DMS153 treated with DMSO at 0.1 percent for 48 hours (cell line): Measurements from ENCODE around the gene SOX9.
"Not testable (repeated sequence)": the region's sequence is repeated elsewhere in the genome, so short reads cannot be mapped to it uniquely, and the experiment has no call there.

Experiments
- DNase-seq: peaks from one replicate; lab custom pipeline; 2025; ENCODE audit not compliant: unreplicated experiment; lab: John Stamatoyannopoulos, UW

The SOX9 gene

DNA sequence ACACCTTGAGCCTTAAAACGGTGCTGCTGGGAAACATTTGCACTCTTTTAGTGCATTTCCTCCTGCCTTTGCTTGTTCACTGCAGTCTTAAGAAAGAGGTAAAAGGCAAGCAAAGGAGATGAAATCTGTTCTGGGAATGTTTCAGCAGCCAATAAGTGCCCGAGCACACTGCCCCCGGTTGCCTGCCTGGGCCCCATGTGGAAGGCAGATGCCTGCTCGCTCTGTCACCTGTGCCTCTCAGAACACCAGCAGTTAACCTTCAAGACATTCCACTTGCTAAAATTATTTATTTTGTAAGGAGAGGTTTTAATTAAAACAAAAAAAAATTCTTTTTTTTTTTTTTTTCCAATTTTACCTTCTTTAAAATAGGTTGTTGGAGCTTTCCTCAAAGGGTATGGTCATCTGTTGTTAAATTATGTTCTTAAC, 4.4 kb downstream of the SOX9 start:
- DNase-seq = no peak

DNA sequence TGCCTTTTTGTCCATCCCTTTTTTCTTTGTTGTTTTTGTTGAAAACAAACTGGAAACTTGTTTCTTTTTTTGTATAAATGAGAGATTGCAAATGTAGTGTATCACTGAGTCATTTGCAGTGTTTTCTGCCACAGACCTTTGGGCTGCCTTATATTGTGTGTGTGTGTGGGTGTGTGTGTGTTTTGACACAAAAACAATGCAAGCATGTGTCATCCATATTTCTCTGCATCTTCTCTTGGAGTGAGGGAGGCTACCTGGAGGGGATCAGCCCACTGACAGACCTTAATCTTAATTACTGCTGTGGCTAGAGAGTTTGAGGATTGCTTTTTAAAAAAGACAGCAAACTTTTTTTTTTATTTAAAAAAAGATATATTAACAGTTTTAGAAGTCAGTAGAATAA, 4.9 kb downstream of the SOX9 start:
- DNase-seq = no peak

DNA sequence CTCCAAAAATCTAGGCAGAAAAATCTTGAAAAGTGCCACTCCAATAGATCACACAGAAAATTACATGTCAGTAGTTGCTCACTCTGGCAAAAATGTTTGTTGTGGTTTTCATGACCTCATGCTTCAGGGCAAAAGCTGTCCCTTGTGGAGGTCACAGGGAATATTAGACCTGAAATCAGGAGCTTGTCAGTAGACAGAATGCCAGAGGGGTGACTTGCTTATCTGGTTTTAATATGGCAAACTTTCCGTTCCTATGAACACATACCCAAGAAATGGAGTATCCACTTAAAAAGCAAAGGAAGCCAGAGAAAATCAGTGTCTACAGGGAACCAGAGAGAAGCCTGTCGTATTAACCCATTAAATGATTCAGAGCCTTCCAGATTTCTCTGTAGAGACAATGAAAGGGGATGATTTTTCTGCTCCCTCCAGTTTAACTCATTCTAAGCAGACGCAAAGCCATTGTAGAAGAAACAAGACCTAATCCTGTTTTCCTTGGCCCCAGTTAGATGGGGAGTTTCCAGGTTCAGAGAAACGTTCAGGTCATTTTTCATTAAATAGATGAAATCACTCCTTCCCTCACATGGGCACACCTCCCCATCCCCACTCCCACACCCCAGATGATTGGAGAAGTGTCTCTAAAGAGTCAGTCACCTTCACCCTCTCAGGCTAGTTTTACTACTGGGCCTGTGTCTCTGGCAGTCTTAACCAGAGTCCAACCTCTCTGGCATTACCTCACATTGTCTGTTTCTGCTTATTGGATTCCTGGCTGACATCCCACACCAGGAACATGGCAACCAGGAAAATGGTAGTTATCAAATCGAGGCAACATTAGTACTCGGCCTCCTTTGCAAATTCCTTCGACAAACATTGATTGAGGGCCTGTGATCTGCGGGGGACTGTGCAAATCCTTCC, 6.0 kb downstream of the SOX9 start:
- DNase-seq = no peak

DNA sequence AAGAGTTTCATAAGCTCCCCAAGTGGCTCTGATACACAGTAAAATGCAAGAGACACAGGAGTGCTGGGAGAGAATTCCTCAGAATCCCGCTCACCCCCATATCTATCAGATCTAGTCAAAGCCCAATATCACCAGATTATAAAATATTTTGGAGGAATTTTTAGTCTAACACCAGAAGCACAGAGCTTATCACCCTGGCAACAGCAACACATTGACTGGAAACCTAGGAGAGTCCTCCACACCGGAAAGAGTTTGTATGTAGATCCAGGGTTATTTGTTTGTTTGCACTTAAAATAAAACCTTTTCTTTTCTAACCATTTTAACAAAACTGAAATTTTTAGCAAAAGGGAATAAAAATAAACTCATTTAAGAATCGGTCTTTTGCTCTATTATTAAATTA, 7.2 kb downstream of the SOX9 start:
- DNase-seq = no peak

DNA sequence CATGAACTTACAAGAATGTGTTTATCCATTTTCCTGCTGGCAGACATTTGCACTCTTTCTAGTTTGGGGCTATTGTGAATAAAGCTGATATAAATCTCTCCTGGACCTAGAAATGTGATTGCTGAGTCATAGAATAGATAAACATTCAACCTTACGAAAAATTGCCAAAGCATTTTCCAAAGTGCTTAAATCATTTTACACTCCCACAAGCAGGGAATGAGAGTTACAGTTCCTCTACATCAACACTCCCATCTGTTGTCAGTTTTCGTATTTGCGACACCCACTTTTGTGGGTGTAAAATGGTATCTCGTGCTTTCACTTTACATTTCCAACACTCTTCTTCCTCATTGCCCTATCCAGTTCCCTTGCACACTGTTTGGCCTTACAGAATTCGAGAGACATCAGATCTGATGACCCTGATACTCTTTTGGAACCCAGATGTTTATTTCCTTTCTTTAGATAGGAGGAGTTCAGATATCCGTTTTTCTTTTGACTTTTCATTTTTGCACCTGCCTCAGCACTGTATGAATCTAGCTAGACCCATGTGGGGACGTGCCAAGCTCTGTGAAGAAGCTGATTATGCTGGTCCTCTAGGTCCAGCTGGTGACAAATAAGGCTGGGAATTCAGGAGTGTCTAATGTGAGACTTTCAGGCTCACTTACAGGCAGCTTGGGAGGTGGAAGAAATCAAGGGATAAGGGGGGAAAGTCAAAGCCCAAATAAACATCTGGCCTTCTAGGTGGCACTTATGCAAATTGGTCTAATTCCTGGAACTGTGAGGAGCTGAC, 14.0 kb downstream of the SOX9 start:
- no peak for DNase-seq

DNA sequence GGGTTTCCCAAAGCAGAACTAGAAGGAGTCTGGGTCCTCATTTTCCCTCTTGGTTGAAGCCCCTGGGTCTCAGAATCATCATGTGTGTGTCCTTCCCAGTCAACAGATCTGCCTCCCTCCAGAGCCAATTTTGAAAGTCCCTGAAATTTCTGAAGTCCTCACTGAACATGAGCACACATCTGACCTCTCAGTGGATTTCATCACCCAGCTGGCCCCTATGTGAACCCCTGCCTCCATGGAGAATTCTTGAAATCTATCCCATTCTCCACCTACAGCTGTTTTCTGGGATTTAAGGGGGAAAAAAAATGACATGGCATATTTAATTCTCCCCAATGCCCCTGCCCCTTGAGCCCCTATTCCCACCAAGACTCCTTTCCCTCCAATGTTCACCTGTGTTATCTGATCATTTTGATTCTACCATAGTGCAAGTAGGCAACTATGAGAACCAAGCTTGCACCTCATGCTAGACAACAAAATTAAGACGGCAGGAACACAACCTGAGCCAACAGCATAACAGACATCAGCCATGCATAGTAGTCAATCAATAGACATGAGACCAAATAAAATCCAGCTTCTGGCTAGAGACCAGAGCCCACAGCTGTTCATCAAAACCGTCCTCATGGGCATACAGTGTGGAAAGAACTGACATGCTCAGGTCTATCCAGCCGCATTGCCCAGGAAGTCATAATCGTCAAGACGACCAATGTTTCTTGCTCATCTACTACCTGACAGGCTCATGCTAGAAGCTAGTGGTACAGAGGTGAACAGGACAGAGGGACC, 14.9 kb downstream of the SOX9 start:
- DNase-seq = no peak

DNA sequence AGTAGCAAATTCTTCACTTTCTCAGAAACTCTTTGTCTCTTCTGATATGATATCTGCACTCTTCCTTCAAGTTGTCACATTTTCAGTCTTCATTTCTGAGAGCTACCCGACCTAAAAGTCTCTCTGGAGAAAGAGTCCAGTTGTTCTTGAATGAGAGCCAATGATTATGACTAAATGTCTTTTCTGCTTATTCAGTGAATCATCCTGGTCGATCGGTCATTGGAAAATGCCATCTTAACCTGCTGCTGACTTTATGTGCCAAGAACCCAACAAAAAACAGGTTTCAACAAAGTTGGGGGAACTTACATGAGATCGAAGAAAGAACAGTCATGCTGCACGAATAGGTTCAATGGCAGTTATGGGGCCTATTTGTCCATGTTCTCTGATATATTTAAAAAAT, 15.9 kb downstream of the SOX9 start:
- no peak for DNase-seq

DNA sequence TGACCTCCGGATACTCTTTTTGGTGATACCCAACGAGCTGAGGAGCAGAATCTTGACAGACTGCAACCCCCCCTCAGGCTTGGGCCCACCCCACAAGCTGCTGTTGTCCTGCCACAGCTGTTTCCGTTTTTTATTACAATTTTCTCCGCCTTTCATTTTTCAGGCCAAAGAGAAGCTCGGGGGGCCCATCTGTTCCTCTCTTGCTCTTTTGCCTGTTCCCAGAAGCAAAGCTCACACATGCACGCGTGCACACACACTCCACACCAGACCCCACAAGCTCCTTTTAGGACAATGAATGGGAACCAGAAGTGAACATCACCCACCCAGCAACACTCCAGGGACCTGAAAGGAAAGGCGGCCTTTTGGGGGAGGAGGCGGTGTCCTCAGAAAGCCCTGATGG, 16.3 kb downstream of the SOX9 start:
- DNase-seq = no peak

DNA sequence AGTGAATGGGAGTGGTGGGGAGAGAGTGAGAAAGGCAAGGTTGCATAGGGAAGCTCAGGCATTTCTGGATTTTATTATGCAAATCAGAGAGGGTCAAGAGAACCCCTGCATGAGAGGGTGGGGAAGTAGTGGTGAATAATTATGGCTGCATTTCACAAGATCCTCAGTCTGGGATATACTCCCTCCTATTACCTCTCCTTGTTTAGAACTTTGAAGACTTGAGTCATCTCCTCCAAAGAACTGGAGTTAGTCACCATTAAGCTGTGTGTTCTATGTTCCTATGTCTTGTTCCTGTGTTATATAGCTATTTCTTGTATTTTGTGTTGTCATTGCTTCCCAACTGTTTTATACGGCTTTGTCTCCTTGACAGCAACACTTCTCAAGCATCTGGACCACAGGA, 18.4 kb downstream of the SOX9 start:
- no peak for DNase-seq

DNA sequence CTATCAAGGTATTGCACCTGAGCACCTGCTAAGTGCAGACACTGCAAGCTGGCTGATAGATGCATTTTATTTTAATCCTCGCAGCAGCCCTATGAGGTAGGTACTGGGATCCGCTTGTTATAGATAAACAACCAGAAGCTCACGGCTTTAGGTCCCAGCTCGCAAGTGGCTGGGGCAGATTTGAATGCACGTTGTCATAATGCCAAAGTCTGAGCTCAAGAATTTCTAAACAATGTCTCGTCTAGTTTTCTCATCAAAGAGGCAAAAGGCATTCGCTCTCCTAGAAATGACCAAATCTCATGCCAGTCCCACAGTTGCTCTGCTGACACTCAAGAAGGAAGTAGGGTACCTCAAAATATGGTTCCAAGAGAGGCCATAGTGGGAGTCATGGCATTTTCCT, 20.5 kb downstream of the SOX9 start:
- DNase-seq = no peak

DNA sequence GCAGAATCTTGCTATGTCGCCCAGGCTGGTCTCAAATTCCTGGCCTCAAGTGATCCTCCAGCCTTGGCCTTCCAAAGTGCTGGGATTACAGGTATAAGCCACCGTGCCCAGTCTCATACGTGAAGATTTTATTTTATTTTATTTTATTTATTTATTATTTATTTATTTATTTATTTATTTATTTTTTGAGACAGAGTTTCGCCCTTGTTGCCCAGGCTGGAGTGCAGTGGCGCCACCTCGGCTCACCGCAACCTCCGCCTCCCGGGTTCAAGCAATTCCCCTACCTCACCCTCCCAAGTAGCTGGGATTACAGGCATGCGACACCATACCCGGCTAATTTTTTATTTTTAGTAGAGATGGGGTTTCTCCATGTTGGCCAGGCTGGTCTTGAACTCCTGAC, 21.3 kb downstream of the SOX9 start:
- not testable (repeated sequence) for DNase-seq

DNA sequence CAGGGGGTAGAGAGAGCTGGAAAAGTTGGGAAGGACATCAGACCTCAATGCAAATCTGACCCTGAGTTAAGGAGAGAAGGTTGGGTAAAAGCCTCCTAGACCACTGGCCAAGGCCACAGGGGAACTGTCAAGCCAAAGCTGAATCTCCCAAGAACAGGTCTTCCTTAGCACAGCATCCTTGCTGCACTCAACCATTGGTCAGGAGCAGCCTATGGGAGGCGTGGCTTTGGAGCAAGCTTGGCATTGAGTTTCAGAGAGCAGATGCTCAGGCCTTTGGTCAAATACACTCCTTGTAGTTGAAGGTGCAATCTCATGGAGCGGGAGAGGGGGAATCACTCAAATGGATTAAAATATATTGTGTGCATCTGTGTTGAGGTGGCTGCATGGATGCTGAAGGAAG, 21.8 kb downstream of the SOX9 start:
- no peak for DNase-seq

DNA sequence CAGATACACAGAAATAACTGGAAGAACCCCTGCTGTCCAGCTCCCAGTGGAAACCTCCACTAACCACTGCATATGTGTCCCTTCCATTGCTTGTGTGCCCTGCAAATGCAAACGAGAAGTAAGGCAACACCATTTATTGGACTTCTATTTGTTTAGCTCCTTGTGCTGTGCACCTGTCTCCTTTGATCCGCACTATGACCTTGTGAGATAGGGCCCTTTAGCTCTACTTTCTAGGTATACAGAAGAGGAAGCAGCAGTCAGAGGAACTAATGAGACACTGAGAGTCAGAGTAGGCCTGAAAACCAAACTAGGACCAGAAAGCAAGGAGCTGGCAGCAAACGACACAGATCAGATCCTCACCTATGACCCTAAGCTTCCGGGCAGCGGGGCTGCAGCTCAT, 22.4 kb downstream of the SOX9 start:
- DNase-seq = peak; percentile 25

DNA sequence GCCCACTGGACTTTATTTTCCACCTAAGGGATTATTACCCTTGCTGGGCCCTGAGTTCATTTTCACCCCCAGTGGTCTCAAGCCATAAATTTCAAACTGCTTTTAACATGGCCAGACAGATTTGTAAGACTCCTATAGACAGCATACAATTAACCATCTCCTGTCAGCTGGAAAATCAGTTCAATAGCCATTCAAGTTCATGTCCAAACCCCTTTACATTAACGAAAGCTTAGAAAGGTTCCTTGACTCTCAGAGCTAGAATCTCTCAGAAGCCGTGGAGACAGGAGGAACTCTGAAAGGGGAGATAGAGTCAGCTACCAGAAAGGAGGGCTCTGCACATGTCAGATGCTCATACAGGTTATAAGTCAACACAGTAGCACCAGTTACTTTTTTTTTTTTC, 23.3 kb downstream of the SOX9 start:
- DNase-seq = no peak

DNA sequence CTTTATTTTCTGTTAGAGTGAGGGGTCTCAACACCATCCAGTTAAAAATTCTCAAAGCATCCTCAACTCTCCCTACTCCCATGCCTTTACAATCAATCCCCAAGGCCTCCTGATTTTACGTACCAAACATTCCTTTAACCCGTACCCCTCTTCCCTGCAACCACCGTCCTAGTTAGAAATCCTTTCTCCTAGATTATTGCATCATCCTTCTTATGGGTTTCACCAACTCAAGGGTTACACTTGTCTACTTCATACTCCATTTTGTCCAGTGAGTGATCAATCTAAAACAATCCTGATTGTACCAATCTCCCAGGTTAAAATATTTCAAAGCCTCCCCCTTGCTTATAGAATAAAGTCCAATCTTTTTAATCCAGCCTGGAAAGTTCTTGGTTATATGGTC, 24.7 kb downstream of the SOX9 start:
- no peak for DNase-seq

DNA sequence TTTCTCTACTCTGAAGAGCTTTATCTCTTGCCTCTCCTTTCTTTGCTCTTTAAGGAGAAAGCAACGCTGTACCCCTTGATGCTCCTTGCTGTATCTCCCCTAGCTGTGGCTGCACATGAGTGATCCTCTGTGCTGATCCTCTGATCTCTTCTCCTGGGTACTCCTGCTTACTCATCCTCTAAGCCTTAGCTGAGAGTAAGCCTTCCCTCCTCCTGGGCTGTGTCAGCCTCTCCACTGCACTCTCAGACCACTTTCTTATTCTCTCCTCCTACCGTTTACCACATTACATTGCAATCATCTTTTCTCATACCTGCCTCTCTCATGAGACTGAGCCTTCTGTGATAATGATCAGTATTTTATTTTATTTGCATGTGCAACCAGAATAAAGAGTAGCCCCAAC, 25.1 kb downstream of the SOX9 start:
- DNase-seq = no peak

DNA sequence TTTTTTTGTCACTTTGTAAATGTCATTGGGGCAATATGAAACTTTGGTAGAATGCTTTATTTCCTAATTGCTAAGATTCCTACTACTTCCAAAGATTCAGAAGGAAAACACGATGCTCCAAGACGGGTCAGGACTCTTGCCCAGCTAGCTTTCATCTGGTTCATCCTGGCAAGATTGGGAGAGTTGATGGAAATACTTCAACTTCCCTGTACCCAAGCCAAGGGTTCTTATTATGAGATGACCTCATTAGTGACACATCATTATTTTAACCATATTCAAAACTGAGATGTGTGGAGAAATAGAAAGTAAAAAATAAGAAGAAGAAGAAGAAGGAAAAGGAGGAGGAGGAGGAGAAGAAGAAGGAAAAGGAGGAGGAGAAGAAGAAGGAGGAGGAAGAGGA, 25.6 kb downstream of the SOX9 start:
- no peak for DNase-seq

DNA sequence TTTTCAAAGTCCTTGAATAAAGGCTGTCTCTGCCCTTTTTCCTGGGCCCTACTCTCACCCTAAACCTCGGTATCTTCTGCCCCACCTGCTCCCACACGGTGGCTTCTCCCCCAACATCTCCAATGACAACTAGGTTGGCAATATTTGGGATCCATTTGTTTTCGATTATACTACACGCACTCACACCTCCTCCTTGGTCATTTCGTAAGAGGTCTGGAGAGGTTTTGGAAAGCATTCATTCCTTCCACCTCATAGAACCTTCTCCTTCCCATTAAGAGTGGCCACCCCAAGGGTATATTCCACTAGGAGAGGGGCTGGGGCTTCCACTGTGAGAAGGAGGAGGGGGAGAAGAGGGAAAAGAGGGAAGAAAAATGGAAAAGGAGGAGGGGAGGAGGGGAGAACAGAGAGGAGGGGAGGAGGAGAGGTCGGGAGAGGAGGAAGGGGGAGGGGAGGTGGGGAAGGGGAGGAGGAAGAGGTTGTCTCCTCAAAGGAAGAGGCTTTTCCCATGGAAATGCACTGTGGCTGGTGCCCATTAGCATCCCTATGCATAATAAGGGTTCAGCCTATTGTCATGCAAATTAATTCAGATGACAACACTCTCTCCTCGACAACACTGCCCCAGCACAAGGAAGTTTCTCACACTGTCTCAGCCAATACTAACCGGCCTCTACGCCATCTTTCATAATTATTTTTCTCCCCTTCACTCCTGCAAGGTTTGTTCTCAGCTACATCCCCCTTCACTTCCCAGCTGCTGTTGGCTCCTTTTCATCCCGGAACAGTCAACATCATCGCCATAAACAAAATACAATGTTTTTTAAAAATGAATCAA, 30.0 kb downstream of the SOX9 start:
- DNase-seq = no peak

DNA sequence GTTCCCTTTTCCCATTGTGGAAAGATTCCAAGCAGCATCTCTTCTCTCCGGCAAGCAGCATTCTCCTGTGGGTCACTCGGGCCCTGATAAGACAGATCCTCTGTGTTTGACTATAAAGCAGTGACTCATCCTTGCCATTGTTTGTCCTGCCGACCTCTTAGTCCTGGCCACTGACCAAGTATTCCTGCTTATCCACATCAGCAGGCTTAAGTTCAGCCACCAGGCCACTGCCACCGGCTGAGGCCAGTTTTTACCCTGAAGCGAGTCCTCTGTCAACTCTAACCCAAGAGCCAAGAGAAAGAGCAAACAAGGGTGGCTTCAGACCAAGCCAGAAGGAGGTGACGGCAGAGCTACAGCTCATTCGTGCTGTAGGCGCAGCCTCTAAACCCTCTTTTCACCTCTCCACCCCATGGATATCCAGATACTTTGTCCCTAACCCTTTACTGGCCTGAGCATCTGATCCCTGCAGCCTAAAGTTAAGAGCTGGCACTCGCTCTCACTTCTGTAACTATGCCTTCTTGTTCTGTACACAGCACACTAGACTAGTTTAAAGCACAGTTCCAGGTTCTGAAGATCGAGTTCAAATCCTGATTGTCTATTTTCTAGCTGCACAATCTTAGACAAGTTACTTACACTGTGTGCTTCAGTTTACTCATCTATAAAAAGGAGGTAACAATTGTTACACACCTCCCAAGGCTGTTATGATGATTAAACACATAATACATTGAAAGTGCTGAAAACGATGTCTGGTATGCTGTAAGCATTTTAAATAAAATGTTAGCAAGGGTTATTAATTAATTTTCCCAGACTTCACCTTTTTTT, 31.0 kb downstream of the SOX9 start:
- no peak for DNase-seq

DNA sequence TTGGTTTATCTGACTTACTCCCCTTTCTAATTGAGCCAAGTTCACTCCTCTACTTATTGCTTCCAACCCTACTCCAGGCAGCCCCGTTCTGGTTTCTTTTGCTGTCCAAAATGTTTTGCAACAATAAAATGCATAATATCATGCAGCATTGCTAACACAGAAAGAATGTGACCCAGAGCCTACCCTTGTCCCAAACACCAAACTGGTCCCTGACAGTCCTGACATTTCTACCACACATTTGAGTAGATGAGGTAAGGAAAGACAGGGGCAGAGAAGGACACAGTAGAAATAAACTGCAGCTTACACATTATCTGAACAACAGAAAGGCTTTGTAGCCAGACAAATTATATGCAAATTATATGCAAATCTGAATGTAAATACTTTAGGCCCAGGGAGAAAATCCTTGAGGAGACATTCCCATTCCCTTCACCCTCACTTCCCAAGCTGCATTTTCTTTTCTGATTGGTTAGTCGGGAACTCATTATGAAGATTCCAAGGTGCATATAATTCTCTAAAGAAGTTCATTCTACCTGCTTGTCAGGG, 31.6 kb downstream of the SOX9 start:
- no peak for DNase-seq
